ENCODE measurements around the gene CYP2F1. TPM values are rescaled to one million over a fixed set of nuclear protein-coding genes. Genes with fewer than 3 reads are reported as not detected.
"Not testable (repeated sequence)": the region's sequence is repeated elsewhere in the genome, so short reads cannot be mapped to it uniquely, and the experiment has no call there.

Gene CYP2F1
- total RNA-seq, 4 donors from 2014 or later, result not detected

GRCh38 chr19:41133260-41133659 is 19.0 kb downstream of the CYP2F1 start:
- 42% methylated on average over 3 of the region's 3 CpGs for WGBS
- H3K36me3 ChIP-seq, result no peaks in the 10 kb centered on the region
- no peaks in the 10 kb centered on the region for H3K27me3 ChIP-seq
- H3K4me1 ChIP-seq, result peaks cover 27% of the 10 kb centered on the region
- no peak overlapping the region for H3K27ac ChIP-seq
- no peak for DNase-seq (ENCODE audit: low spot score in 2 of 2)
- H3K4me3 ChIP-seq, result no peak overlapping the region
- no peaks in the 10 kb centered on the region for H3K9me3 ChIP-seq
- TF ChIP-seq POLR2A (IDR thresholded peaks at IDR 0.05) (no peak), EP300 (IDR thresholded peaks at IDR 0.05) (no peak), POLR2AphosphoS5 (IDR thresholded peaks at IDR 0.05) (no peak)

- no peaks in the 10 kb centered on the region for H3K36me3 ChIP-seq
- no peaks in the 10 kb centered on the region for H3K27me3 ChIP-seq
- H3K27ac ChIP-seq, result no peak overlapping the region
- peak overlapping the region; percentile 55 for H3K4me3 ChIP-seq
- DNase-seq (ENCODE audit: low spot score in 2 of 2), result no peak
- 60% methylated on average over 16 of the region's 20 CpGs for WGBS
- TF ChIP-seq POLR2AphosphoS5 (IDR thresholded peaks at IDR 0.05) (no peak), CTCF (IDR thresholded peaks at IDR 0.05) (no peak), POLR2A (IDR thresholded peaks at IDR 0.05) (no peak), EP300 (IDR thresholded peaks at IDR 0.05) (no peak)
- H3K4me1 ChIP-seq, result peaks cover 24% of the 10 kb centered on the region
- H3K9me3 ChIP-seq, result no peaks in the 10 kb centered on the region
These were observed 20.4 kb downstream of the CYP2F1 start for GRCh38 chr19:41134616-41135015.

- 14% methylated on average over 33 of the region's 76 CpGs for WGBS
- H3K27me3 ChIP-seq, H3K9me3 ChIP-seq, H3K36me3 ChIP-seq: not testable (repeated sequence)
- H3K27ac ChIP-seq, result peak overlapping the region; percentile 48
- H3K4me3 ChIP-seq, result peak overlapping the region; percentile 55
- H3K4me1 ChIP-seq, result peaks cover 24% of the 10 kb centered on the region
- peak in 1 of 2 donors; percentile 72 for DNase-seq (ENCODE audit: low spot score in 2 of 2)
These were observed 21.5 kb downstream of the CYP2F1 start for GRCh38 chr19:41135390-41136384.

- Histone ChIP-seq H3K4me3 (peak overlapping the region; percentile 55), H3K27me3 (no peaks in the 10 kb centered on the region), H3K36me3 (no peaks in the 10 kb centered on the region), H3K9me3 (no peaks in the 10 kb centered on the region), H3K27ac (no peak overlapping the region), H3K4me1 (peaks cover 24% of the 10 kb centered on the region)
- DNase-seq (ENCODE audit: low spot score in 2 of 2), result no peak
- TF ChIP-seq POLR2A (IDR thresholded peaks at IDR 0.05) (no peak), EP300 (IDR thresholded peaks at IDR 0.05) (no peak), CTCF (IDR thresholded peaks at IDR 0.05) (no peak)
- 94% methylated on average over 23 of the region's 31 CpGs for whole genome bisulfite sequencing
These were observed 22.6 kb downstream of the CYP2F1 start for GRCh38 chr19:41136636-41137455.

GRCh38 chr19:41144403-41144802 is 30.2 kb downstream of the CYP2F1 start:
- H3K4me1 ChIP-seq, result no peaks in the 10 kb centered on the region
- H3K27ac ChIP-seq, result no peak overlapping the region
- H3K27me3 ChIP-seq, result no peaks in the 10 kb centered on the region
- H3K36me3 ChIP-seq, result no peaks in the 10 kb centered on the region
- H3K9me3 ChIP-seq, result no peaks in the 10 kb centered on the region
- TF ChIP-seq CTCF (IDR thresholded peaks at IDR 0.05) (peak; percentile 76 to 78), POLR2A (IDR thresholded peaks at IDR 0.05) (no peak), POLR2AphosphoS5 (IDR thresholded peaks at IDR 0.05) (no peak), EP300 (IDR thresholded peaks at IDR 0.05) (no peak)
- H3K4me3 ChIP-seq, result no peak overlapping the region
- DNase-seq (ENCODE audit: low spot score in 2 of 2), result peak; percentile 79 to 87
- WGBS, result 31% methylated on average over 7 of the region's 7 CpGs

- H3K9me3 ChIP-seq, result no peaks in the 10 kb centered on the region
- H3K27ac ChIP-seq, result no peak overlapping the region
- no peak for TF ChIP-seq CTCF (IDR thresholded peaks at IDR 0.05)
- TF ChIP-seq EP300 (IDR thresholded peaks at IDR 0.05), result no peak
- TF ChIP-seq POLR2AphosphoS5 (IDR thresholded peaks at IDR 0.05), result no peak
- no peak for TF ChIP-seq POLR2A (IDR thresholded peaks at IDR 0.05)
- no peak for DNase-seq (ENCODE audit: low spot score in 2 of 2)
- no peaks in the 10 kb centered on the region for H3K36me3 ChIP-seq
- H3K4me1 ChIP-seq, result no peaks in the 10 kb centered on the region
- H3K27me3 ChIP-seq, result no peaks in the 10 kb centered on the region
- H3K4me3 ChIP-seq, result no peak overlapping the region
- WGBS, result 98% methylated on average over 2 of the region's 2 CpGs
These were observed 35.6 kb downstream of the CYP2F1 start for GRCh38 chr19:41149831-41150230.

GRCh38 chr19:41150986-41151385 is 36.8 kb downstream of the CYP2F1 start:
- H3K4me3 ChIP-seq; H3K27ac ChIP-seq; DNase-seq (ENCODE audit: low spot score in 2 of 2); H3K36me3 ChIP-seq; H3K27me3 ChIP-seq; H3K4me1 ChIP-seq; H3K9me3 ChIP-seq: not testable (repeated sequence)
- WGBS, result 84% methylated on average over 7 of the region's 7 CpGs

Data from suprapubic skin (tissue), 4 donors.